ENCODE results near the gene CEACAM1.
"Not testable (repeated sequence)": the region's sequence is repeated elsewhere in the genome, so short reads cannot be mapped to it uniquely, and the experiment has no call there.

The CEACAM1 gene

GRCh38 chr19:42466521-42467182 is 61.6 kb downstream of the CEACAM1 start:
- peaks cover 2% of the 10 kb centered on the region for H3K4me1 ChIP-seq (ENCODE audit: insufficient read depth, insufficient read length)

GRCh38 chr19:42465827-42466280 is 62.4 kb downstream of the CEACAM1 start:
- no peaks in the 10 kb centered on the region for H3K9me3 ChIP-seq (ENCODE audit: insufficient read depth, low read length)
- no peaks in the 10 kb centered on the region for H3K36me3 ChIP-seq (ENCODE audit: insufficient read depth, insufficient read length, low read length)
- H3K4me3 ChIP-seq (ENCODE audit: insufficient read length, low read depth): no peak overlapping the region
- DNase-seq (ENCODE audit: low read depth, low spot score): no peak
- no peak overlapping the region for H3K9ac ChIP-seq (ENCODE audit: insufficient read length, low read depth)
- peaks cover 2% of the 10 kb centered on the region for H3K4me1 ChIP-seq (ENCODE audit: insufficient read depth, insufficient read length)
- no peak for TF ChIP-seq ZNF274 (IDR thresholded peaks at IDR 0.05; ENCODE audit: low read depth, low read length)
- no peak for TF ChIP-seq SUZ12 (IDR thresholded peaks at IDR 0.05; ENCODE audit: extremely low read depth, insufficient read depth, insufficient read length)
- TF ChIP-seq YY1 (IDR thresholded peaks at IDR 0.05; ENCODE audit: insufficient read depth, insufficient read length): no peak
- H3K27me3 ChIP-seq (ENCODE audit: insufficient read depth, insufficient read length): no peaks in the 10 kb centered on the region

More at GRCh38 chr19:42466521-42467182, 61.6 kb downstream of the CEACAM1 start:
- TF ChIP-seq ZNF274 (IDR thresholded peaks at IDR 0.05; ENCODE audit: low read depth, low read length): no peak
- no peak for TF ChIP-seq SUZ12 (IDR thresholded peaks at IDR 0.05; ENCODE audit: extremely low read depth, insufficient read depth, insufficient read length)
- TF ChIP-seq YY1 (IDR thresholded peaks at IDR 0.05; ENCODE audit: insufficient read depth, insufficient read length): no peak
- no peak for DNase-seq (ENCODE audit: low read depth, low spot score)
- Histone ChIP-seq H3K27me3 (ENCODE audit: insufficient read depth, insufficient read length) (no peaks in the 10 kb centered on the region), H3K9me3 (ENCODE audit: insufficient read depth, low read length) (no peaks in the 10 kb centered on the region), H3K4me3 (ENCODE audit: insufficient read length, low read depth) (no peak overlapping the region), H3K9ac (ENCODE audit: insufficient read length, low read depth) (no peak overlapping the region), H3K36me3 (ENCODE audit: insufficient read depth, insufficient read length, low read length) (no peaks in the 10 kb centered on the region)

- no peak for TF ChIP-seq ZNF274 (IDR thresholded peaks at IDR 0.05; ENCODE audit: low read depth, low read length)
- TF ChIP-seq YY1 (IDR thresholded peaks at IDR 0.05; ENCODE audit: insufficient read depth, insufficient read length): no peak
- TF ChIP-seq SUZ12 (IDR thresholded peaks at IDR 0.05; ENCODE audit: extremely low read depth, insufficient read depth, insufficient read length): no peak
- H3K4me3 ChIP-seq (ENCODE audit: insufficient read length, low read depth): no peak overlapping the region
- no peak overlapping the region for H3K9ac ChIP-seq (ENCODE audit: insufficient read length, low read depth)
- no peaks in the 10 kb centered on the region for H3K27me3 ChIP-seq (ENCODE audit: insufficient read depth, insufficient read length)
- H3K4me1 ChIP-seq (ENCODE audit: insufficient read depth, insufficient read length): peaks cover 2% of the 10 kb centered on the region
- no peaks in the 10 kb centered on the region for H3K9me3 ChIP-seq (ENCODE audit: insufficient read depth, low read length)
- no peak for DNase-seq (ENCODE audit: low read depth, low spot score)
- H3K36me3 ChIP-seq (ENCODE audit: insufficient read depth, insufficient read length, low read length): no peaks in the 10 kb centered on the region
Measured at GRCh38 chr19:42461700-42462324, 66.5 kb downstream of the CEACAM1 start.

GRCh38 chr19:42461231-42461630 is 67.0 kb downstream of the CEACAM1 start:
- H3K4me3 ChIP-seq (ENCODE audit: insufficient read length, low read depth); DNase-seq (ENCODE audit: low read depth, low spot score); H3K27me3 ChIP-seq (ENCODE audit: insufficient read depth, insufficient read length); H3K36me3 ChIP-seq (ENCODE audit: insufficient read depth, insufficient read length, low read length); H3K9me3 ChIP-seq (ENCODE audit: insufficient read depth, low read length); H3K4me1 ChIP-seq (ENCODE audit: insufficient read depth, insufficient read length); H3K9ac ChIP-seq (ENCODE audit: insufficient read length, low read depth): not testable (repeated sequence)

- no peak for DNase-seq (ENCODE audit: low read depth, low spot score)
- Histone ChIP-seq H3K9ac (ENCODE audit: insufficient read length, low read depth) (no peak overlapping the region), H3K36me3 (ENCODE audit: insufficient read depth, insufficient read length, low read length) (no peaks in the 10 kb centered on the region), H3K27me3 (ENCODE audit: insufficient read depth, insufficient read length) (no peaks in the 10 kb centered on the region), H3K9me3 (ENCODE audit: insufficient read depth, low read length) (no peaks in the 10 kb centered on the region), H3K4me1 (ENCODE audit: insufficient read depth, insufficient read length) (peaks cover 7% of the 10 kb centered on the region), H3K4me3 (ENCODE audit: insufficient read length, low read depth) (no peak overlapping the region)
- TF ChIP-seq SUZ12 (IDR thresholded peaks at IDR 0.05; ENCODE audit: extremely low read depth, insufficient read depth, insufficient read length): no peak
- TF ChIP-seq ZNF274 (IDR thresholded peaks at IDR 0.05; ENCODE audit: low read depth, low read length): no peak
- no peak for TF ChIP-seq YY1 (IDR thresholded peaks at IDR 0.05; ENCODE audit: insufficient read depth, insufficient read length)
Measured at GRCh38 chr19:42459926-42460325, 68.4 kb downstream of the CEACAM1 start.

Measured in NT2/D1 (cell line).